ENCODE data around the gene DDIT3. TPM values are rescaled to one million over a fixed set of nuclear protein-coding genes. Genes with fewer than 3 reads are reported as not detected.
A peak's percentile ranks its signal among the peaks of the same experiment; 100 is the strongest.

Gene DDIT3
- total RNA-seq, 1 donor from 2014 or later, result 213 TPM

DNA sequence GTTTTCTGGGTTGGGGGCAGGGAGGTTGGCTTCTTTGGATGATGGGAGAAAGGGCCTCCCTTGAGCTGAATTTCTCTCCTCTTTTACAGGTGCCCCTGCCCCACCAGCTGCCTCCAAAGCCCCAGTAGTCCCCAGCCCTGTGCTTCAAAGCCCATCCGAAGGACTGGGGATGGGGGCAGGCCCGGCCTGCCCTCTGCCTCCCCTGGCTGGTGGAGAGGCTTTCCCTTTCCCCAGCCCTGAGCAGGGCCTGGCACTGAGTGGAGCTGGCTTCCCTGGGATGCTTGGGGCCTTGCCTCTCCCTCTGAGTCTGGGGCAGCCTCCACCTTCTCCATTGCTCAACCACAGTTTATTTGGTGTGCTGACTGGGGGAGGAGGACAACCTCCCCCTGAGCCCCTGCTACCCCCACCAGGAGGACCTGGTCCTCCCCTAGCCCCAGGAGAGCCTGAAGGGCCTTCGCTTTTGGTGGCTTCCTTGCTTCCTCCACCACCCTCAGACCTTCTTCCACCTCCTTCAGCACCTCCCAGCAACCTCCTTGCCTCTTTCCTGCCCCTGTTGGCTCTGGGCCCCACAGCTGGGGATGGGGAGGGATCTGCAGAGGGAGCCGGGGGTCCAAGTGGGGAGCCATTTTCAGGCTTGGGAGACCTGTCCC is 6.3 kb upstream of the DDIT3 start:
- TF ChIP-seq, protein P1, sequence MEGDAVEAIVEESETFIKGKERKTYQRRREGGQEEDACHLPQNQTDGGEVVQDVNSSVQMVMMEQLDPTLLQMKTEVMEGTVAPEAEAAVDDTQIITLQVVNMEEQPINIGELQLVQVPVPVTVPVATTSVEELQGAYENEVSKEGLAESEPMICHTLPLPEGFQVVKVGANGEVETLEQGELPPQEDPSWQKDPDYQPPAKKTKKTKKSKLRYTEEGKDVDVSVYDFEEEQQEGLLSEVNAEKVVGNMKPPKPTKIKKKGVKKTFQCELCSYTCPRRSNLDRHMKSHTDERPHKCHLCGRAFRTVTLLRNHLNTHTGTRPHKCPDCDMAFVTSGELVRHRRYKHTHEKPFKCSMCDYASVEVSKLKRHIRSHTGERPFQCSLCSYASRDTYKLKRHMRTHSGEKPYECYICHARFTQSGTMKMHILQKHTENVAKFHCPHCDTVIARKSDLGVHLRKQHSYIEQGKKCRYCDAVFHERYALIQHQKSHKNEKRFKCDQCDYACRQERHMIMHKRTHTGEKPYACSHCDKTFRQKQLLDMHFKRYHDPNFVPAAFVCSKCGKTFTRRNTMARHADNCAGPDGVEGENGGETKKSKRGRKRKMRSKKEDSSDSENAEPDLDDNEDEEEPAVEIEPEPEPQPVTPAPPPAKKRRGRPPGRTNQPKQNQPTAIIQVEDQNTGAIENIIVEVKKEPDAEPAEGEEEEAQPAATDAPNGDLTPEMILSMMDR (IDR thresholded peaks at IDR 0.05; ENCODE audit: insufficient read depth, low read length, severe bottlenecking), result no peak
- DNase-seq (ENCODE audit: low read depth) (no peak), FAIRE-seq (no peak)
- H3K27me3 ChIP-seq (ENCODE audit: control insufficient read depth, insufficient read depth, low read length), result no peaks in the 10 kb centered on the region
- no peak overlapping the region for H3K4me3 ChIP-seq (ENCODE audit: low read depth, low read length)
- peaks cover 37% of the 10 kb centered on the region for H3K36me3 ChIP-seq (ENCODE audit: control insufficient read depth, insufficient read depth, low read length)

DNA sequence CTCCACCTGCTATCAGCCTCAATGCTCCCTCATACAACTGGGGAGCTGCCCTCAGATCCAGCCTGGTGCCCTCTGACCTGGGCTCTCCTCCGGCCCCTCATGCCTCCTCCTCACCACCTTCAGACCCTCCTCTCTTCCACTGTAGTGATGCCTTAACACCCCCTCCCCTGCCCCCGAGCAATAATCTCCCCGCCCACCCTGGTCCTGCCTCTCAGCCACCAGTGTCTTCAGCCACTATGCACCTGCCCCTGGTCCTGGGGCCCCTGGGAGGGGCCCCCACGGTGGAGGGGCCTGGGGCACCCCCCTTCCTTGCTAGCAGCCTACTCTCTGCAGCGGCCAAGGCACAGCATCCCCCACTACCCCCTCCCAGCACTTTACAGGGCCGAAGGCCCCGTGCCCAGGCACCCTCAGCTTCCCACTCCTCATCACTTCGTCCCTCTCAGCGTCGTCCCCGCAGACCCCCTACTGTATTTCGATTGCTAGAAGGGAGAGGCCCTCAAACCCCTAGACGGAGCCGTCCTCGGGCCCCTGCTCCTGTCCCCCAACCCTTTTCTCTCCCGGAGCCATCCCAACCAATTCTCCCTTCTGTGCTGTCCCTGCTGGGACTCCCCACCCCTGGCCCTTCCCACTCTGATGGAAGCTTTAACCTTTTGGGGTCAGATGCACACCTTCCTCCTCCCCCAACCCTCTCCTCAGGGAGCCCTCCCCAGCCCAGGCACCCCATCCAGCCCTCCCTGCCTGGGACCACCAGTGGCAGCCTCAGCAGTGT is 5.5 kb upstream of the DDIT3 start:
- H3K36me3 ChIP-seq (ENCODE audit: control insufficient read depth, insufficient read depth, low read length), result peaks cover 36% of the 10 kb centered on the region
- FAIRE-seq (no peak), DNase-seq (ENCODE audit: low read depth) (no peak)
- no peaks in the 10 kb centered on the region for H3K27me3 ChIP-seq (ENCODE audit: control insufficient read depth, insufficient read depth, low read length)
- TF ChIP-seq, protein P1 (IDR thresholded peaks at IDR 0.05; ENCODE audit: insufficient read depth, low read length, severe bottlenecking), result no peak
- H3K4me3 ChIP-seq (ENCODE audit: low read depth, low read length), result no peak overlapping the region

DNA sequence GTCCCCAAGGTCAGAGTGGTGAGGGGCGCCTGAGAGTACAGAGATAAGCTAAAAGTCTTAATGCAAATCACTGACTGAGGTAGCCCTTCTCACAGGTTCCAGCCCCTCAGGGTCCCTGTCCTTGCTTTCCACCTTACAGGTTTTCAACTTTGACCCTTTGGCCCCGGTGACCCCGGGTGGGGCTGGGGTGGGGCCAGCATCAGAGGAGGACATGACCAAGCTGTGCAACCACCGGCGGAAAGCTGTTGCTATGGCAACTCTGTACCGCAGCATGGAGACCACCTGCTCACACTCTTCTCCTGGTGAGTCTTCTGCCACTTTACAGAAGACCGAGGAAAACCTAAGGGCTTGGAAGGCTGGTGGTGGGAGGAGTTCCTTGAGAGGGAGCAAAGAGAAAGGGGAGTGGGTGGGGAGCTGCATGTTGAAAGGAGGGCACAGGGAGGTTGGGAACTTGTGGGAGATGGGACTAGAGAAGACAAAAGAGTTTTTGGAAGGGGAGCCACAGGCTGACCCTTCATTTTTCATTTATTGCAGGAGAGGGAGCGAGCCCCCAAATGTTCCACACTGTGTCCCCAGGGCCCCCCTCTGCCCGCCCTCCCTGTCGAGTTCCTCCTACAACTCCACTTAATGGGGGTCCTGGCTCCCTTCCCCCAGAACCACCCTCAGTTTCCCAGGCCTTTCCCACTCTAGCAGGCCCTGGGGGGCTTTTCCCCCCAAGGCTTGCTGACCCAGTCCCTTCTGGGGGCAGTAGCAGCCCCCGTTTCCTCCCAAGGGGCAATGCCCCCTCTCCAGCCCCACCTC is 4.7 kb upstream of the DDIT3 start:
- Histone ChIP-seq H3K4me3 (ENCODE audit: low read depth, low read length) (no peak overlapping the region), H3K36me3 (ENCODE audit: control insufficient read depth, insufficient read depth, low read length) (peaks cover 34% of the 10 kb centered on the region), H3K27me3 (ENCODE audit: control insufficient read depth, insufficient read depth, low read length) (no peaks in the 10 kb centered on the region)
- TF ChIP-seq, protein P1 (IDR thresholded peaks at IDR 0.05; ENCODE audit: insufficient read depth, low read length, severe bottlenecking), result no peak
- FAIRE-seq, result no peak
- DNase-seq (ENCODE audit: low read depth), result no peak

DNA sequence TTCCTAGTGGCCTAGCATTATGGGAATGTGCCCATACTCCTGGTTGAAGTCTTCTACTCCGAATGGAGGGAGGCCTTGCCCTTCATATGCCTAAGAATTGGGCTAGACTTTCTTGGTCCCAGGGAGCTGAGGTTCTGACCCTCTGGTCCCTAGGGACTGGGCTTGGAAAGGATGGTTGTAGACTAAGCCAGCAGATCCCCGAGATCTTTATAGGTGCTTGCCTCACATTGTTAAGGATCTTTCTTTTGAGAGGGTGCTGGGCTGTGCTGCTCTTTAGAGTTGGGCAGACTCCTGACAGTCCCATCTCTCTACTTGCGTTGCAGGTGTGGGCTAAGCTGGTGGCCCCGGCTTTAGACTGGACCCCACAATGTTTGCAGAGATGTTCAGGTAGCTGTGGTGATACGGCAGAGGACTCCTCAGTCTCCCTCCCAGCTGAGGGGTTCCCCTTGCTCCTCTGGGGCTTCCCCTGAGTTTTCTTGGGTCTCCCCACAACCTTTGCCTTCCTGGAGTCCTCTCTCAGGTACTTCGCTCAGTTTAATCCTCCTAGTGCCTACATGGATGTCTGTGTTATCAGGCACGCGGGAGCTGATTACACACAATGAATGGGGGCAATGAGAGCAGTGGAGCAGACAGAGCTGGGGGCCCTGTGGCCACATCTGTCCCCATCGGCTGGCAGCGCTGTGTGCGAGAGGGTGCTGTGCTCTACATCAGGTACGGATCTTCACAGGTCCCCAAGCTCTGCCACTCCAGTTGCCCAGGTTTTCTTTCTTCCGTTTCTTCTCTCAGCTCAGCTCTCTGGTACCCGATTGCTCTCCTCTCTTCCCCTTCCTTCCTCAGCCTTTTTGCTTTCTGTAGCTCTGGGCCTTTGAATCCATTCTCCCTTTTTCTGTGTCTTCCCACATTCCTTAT is 3.6 kb upstream of the DDIT3 start:
- TF ChIP-seq, protein P1 (IDR thresholded peaks at IDR 0.05; ENCODE audit: insufficient read depth, low read length, severe bottlenecking), result no peak
- H3K27me3 ChIP-seq (ENCODE audit: control insufficient read depth, insufficient read depth, low read length), result no peaks in the 10 kb centered on the region
- DNase-seq (ENCODE audit: low read depth) (no peak), FAIRE-seq (no peak)
- peak overlapping the region; percentile 77 for H3K4me3 ChIP-seq (ENCODE audit: low read depth, low read length)
- H3K36me3 ChIP-seq (ENCODE audit: control insufficient read depth, insufficient read depth, low read length), result peaks cover 39% of the 10 kb centered on the region

Measured in bronchial epithelial cell (primary cell).